Left renal cortex interstitium (tissue), 4 donors: Measurements from ENCODE around the gene SARDH. TPM values are rescaled to one million over a fixed set of nuclear protein-coding genes. Genes with fewer than 3 reads are reported as not detected.
"Not testable (repeated sequence)": the region's sequence is repeated elsewhere in the genome, so short reads cannot be mapped to it uniquely, and the experiment has no call there.

Experiments used
- DNase-seq, 4 donors: peaks; one replicate each; pipeline ENCODE4 v3.0.0-alpha.2; 2013; ENCODE audit warnings: low read depth in 4 of 4, low spot score in 2 of 4, missing footprints in 1 of 4
- polyA plus RNA-seq, 4 donors: library from polyadenylated mRNA; unstranded; fragments of 120-200 nt; gene quantifications; one replicate each; pipeline ENCODE4 v1.2.1, GENCODE V29; 2013; ENCODE audit not compliant: insufficient read length in 4 of 4

The SARDH gene
- polyA plus RNA-seq, 4 donors: 10.4 to 15.3 (median 10.9) TPM

DNA sequence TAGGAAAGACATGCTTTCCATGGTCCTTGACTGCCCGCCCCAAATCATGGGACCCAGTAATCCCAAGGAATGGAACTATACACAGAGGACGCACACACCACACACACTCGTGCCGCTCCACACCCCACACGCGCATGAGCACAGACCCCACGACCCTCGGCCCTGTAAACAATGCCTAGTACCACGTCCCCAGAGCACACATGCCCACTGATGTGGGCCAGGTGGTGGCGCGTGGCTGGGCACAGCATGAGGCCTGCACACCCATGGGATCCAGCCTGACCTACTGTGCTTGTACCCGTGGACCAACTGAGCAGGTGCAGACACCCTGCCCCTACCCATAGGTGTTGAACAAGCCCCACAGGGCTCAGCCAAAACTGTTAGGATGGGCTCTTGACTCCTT is 101.2 kb downstream of the SARDH start:
- no peak for DNase-seq

DNA sequence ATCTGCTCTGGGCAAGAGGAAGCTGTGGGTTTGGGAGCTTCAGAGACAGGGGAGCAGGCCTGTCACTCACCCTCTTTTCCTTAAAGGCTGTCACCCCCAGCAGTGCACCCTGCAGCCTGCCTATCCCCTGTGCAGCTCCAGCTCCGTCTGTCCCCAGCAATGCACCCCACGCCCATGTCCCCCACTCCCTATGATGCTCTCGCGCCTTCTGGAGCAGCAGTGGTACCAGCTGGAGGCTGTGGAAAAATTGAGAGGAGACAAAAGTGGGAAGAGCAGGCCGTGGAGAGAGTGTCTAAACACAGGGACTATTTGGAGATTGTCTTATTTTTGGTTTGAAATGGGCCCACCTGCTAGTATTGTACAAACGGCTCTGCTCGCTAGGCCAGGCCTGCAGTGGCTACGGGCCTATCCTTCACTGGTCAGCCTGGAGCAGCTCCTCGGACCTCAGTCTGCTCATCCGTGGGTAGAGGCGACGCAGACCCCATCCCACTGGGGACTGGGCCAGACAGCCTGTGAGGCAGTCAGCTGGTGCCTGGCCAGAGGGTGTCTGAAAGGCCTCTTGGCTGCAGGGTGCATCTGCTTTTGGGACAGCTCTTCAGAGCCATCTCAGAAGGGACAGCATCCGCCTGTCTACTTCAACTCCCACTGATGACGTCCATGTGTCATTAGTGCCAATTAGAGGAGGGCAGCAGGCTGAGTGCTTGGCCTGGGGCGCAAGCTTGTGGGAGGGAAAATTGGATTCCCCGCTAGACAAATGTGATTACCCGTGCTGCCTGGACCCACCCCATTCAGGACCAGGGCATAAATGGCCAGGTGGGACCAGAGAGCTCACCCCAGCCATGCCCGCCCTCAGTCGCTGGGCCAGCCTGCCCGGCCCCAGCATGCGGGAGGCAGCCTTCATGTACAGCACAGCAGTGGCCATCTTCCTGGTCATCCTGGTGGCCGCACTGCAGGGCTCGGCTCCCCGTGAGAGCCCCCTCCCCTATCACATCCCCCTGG is 102.3 kb downstream of the SARDH start, which contains the start of gene DBH:
Gene DBH (plus strand): TSS at position 831 of the 999 bp plus-strand sequence. CDS start 9 bp downstream, at position 840.
- DNase-seq: no peak

DNA sequence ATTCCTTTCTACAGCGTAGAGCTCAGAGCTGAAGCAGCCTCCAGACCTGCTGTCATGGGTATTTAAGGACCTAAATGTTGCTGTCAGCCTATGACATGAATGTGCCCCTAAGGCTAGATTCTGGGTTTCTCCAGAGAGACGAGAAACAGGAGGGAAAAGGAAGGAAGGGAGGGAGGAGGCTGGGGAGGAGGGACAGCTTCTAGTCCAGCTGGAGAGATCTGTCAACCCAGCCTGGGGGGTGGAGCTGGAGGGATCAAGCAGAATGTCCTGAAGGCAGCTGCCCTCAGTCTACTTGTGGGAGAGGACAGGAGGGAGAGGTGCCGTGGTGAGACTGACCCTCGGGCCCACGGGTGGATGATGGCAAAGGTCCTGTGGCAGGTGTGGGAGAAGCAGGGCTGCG is 103.1 kb downstream of the SARDH start:
- no peak for DNase-seq

DNA sequence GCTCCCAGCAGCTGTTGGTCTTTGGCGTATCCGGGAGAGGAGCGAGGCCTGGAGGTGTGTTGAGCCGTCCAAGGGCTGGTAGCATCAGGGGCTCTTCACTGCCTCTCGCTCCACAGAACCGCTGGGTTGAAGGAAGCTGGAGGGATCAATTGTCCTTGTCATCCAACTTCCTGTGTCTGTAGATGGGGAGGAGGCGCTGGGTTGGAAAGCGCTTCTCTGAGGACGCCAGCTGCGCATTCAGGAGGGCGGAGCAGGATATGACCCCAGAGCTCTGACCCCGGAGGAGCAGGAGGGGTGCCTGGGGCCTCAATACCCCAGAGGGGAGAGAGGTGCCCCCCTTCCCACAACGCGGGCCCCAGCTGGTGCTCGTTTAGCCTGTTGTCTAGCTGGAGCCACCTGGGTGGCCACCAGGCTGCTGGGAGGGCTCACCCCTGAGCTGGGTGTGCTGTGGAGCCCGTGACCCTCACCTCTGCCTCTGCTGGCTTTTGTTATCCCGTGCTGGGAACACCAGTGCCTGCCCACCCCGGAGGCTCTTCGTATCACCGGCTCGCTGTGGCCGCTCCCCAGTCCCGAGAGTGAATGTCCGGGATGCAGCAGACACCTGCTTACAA is 104.0 kb downstream of the SARDH start:
- DNase-seq: peak in 1 of 4 donors; percentile 23

GRCh38 chr9:133633681-133634080 is 104.5 kb downstream of the SARDH start:
- no peak for DNase-seq

- no peak for DNase-seq
Observed at GRCh38 chr9:133632806-133633680, 105.1 kb downstream of the SARDH start.

- DNase-seq: no peak
Observed at GRCh38 chr9:133631111-133631510, 107.0 kb downstream of the SARDH start.

DNA sequence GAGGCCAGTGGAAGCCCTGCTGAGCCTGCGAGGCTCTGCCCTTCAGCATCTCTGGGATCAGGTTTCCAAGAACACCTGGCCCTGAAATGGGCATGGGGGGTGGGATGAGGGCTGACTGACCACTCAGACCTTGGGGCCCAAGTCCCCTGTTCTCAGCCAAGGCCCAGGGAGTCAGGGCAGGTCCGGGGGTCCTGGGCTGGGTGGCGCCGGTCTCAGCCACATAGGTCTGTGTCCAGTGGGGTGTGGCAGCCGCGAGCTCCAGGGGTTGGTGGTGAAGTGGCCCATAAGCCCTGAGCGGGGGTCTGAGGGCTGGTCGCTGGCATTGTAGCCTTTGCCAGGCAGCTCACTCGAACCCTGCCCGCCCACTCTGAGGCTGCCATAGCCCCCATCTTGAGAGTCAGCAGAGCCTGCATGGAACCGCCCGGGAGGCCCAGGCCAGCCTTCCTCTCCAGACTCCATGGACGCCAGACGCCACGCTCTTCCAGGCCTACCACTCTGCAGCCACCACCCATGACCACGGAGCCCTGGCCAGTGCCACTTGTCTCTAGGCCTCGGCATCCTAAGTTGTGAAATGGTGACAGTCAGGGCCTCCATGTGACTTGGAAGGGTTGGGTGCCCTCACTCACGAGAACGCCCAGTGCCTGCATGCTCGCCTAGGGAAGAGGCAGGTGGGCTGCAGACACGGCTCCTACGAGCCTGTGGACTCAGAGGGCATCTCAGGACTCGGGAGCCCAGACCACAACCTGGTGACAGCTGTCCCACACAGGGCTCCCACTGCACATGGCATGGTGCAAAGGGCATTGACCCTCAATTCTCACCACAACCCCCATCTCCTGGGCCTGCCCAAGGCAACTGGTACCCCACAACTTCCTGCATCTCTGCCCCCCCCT is 108.7 kb downstream of the SARDH start:
- no peak for DNase-seq

GRCh38 chr9:133628766-133629165 is 109.4 kb downstream of the SARDH start:
- DNase-seq: no peak

DNA sequence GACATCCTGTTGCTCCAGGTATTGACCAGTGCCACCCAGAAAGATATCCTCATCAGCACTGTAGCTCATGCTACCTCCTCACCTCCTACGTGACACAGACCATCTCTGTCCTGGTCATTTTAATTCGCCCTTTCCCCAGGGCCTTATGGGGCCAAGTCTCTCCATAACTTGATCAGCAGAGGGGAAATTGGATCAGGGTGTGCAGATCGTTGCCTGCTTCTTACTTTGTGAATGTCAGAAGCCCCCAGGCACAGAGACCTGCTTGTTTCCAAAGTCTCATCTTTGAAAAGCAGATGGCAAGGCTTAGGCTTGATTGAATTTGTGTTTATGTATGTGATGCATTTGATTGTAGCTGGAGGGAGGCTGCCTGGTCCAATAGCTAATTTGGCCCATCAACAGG is 110.8 kb downstream of the SARDH start:
- no peak for DNase-seq

DNA sequence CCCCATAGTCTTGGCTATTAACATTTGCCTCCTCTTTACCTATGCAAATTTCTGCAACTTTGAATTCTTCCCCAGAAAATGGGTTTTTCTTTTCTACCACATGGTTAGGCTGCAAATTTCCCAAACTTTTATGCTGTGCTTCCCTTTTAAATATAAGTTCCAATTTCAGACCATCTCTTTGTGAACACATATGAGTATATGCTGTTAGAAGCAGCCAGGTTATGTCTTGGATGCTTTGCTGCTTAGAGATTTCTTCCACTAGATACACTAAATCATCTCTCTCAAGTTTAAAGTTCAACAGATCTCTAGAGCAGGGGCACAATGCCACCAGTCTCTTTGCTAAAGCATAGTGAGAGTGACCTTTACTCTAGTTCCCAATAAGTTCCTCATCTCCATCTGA is 112.1 kb downstream of the SARDH start:
- DNase-seq: not testable (repeated sequence)

DNA sequence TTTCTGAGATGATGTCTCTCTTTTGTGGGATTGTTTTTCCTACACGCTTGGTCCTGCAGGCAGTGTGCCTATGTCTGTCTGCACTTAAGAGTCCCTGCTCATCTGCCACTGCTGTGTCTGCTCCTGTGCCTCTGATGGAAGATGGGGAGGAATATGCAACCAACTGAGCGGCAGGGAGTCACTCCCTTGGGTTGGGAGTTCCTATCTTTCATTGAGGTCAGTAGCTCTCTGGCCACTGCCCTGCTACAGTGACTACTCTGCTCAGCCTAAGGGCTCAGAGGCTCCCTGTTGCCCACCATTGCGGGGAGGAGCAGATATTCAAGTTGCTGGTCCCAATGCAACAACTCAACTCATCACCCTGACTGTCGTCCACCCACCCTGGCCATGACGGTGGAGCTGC is 115.6 kb downstream of the SARDH start:
- no peak for DNase-seq

GRCh38 chr9:133621725-133622267 is 116.4 kb downstream of the SARDH start:
- no peak for DNase-seq

DNA sequence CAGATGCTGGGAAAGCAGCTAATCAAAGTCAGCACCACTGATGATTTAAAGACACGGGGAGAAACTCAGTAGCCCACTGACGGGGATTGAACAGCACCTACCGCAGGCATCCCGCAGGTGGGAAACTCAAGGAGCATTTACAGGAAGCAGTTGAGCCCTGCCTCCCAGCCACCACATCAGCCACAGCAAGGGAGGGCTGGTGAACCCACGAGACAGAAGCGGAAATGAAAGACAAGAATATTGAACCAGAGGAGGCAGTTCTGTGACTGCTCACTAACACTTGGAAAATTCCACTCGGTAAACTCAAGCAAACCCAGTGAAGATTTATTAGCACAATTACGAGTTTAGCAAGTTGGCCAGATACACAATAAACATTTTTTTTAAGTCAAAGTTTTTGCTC is 118.4 kb downstream of the SARDH start:
- no peak for DNase-seq

DNA sequence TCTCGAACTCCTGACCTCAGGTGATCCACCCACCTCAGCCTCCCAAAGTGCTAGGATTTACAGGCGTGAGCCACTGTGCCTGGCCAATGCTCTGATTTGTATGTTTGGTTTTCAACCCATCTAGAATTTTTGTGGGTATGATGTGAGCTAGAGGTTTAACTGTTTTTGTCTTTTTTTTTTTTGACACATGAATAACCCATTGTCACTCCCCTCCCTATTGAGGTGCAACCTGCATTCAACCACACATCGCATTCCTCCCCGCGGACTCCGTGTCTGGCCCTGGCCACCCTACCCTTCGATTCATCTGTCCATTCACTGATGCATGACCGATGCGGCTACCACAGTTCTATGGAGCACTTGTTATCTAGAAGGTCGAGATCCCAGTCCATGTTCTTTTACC is 119.4 kb downstream of the SARDH start:
- no peak for DNase-seq

- no peak for DNase-seq
Observed at GRCh38 chr9:133616643-133617405, 121.3 kb downstream of the SARDH start.

DNA sequence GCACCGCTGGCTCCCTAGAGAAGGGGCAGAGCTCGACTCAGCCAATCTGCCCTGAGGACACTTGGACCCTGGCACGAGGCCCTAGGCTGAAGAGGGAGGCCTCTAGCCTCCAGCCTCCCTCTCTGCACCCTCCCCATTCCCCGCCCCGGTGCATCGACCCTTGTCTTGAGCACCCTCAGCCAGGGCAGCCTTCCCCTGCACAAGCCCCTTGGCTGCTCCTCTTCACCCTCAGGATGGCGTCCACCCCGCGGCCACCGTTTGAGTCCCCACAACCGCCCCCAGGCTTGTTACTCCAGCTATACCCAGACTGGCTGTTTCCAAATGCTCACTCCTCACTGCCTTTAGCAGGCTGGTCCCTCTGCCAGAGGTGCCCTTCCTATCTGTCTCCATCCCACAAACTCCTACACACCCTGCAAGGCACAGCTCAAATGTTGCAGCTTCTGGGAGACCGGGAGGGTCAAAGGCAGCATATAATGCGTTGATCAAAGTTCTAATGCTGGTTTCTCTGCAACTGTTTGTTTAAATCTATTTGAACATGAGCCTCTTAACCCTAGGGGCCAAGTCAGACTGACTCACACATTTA is 122.5 kb downstream of the SARDH start:
- DNase-seq: no peak

GRCh38 chr9:133615186-133615585 is 123.0 kb downstream of the SARDH start:
- no peak for DNase-seq
